A549 treated with ZK216348 at 1 μM for 4 hours (cell line): ENCODE measurements around the gene ZSCAN12. TPM values are rescaled to one million over a fixed set of nuclear protein-coding genes. Genes with fewer than 3 reads are reported as not detected.

Experiments
- total RNA-seq: library from RNA; stranded (reverse); fragments of 200-300 nt; extraction: Qiagen RNA extraction; gene quantifications from 5 replicates; pipeline ENCODE4 v1.2.3, GENCODE V29; 2022; ENCODE audit warnings: low read depth

The ZSCAN12 gene
- 1.3 to 2.1 TPM (median 1.7 TPM) in 5 replicates for total RNA-seq

GRCh38 chr6:28399350-28400121, at the start of gene ZSCAN12:
TSS of gene ZSCAN12 (minus strand) at chr6:28399747. CDS start at chr6:28398405, 1,342 bp downstream.

GRCh38 chr6:28443112-28443773, 43.7 kb upstream of the ZSCAN12 start, which contains the start of gene ZSCAN23:
TSS of gene ZSCAN23 (minus strand) at chr6:28443491. CDS start at chr6:28436266, 7,225 bp downstream.

GRCh38 chr6:28349892-28350737, 49.4 kb downstream of the ZSCAN12 start, which contains the start of gene ZKSCAN3:
TSS of gene ZKSCAN3 (plus strand) at chr6:28349947. CDS start at chr6:28359587, 9,640 bp downstream.

GRCh38 chr6:28335564-28336283, 63.8 kb downstream of the ZSCAN12 start, which contains the start of gene ZSCAN31:
TSS of gene ZSCAN31 (minus strand) at chr6:28336148. CDS start at chr6:28329683, 6,465 bp downstream.

Other genes with a start within 250 kb of the ZSCAN12 start
- gene ZSCAN9, start 174.5 kb downstream of the ZSCAN12 start, total RNA-seq = 5.4 to 8.8 TPM (median 7.6 TPM) in 5 replicates
- gene ZKSCAN4, start 147.5 kb downstream of the ZSCAN12 start, total RNA-seq = 2.2 to 3.0 TPM (median 2.5 TPM) in 5 replicates
- not detected in 5 replicates for gene NKAPL, start 140.4 kb downstream of the ZSCAN12 start, total RNA-seq
- 4.2 to 6.9 TPM (median 5.0 TPM) in 5 replicates for gene ZSCAN26, start 132.6 kb downstream of the ZSCAN12 start, total RNA-seq
- gene PGBD1, start 118.2 kb downstream of the ZSCAN12 start, total RNA-seq = 3.8 to 6.1 TPM (median 5.0 TPM) in 5 replicates
- gene ZSCAN31, start 63.6 kb downstream of the ZSCAN12 start, total RNA-seq = 1.6 to 2.4 TPM (median 1.8 TPM) in 5 replicates
- gene ZKSCAN3, start 49.8 kb downstream of the ZSCAN12 start, total RNA-seq = 1.7 to 2.2 TPM (median 2.0 TPM) in 5 replicates
- gene ZSCAN23, start 43.7 kb upstream of the ZSCAN12 start, total RNA-seq = not detected in 5 replicates
- gene GPX6, start 116.0 kb upstream of the ZSCAN12 start, total RNA-seq = not detected in 5 replicates
- not detected in 5 replicates for gene GPX5, start 126.1 kb upstream of the ZSCAN12 start, total RNA-seq